ENCODE measurements around the gene RHBDD3.

DNA sequence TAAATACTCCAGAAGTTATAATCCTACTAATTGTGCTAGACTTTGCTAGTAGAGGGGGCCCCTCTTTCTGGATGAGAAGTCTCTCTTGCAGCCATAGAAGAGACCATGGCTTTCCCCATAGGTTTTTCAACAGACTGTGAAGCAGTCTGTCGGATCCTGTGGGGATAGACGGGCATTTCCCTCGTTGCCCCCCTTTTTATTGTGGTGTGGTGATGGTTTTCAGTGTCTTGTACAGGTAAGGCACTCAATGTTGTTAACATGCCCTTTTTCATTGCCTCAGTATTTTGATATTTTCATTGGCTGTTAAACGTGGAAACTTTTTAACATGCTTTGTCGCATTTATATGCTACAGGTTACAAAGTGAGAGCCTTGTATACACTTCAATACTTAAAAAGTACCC lies 22.3 kb upstream of the RHBDD3 start:
- TF ChIP-seq, protein P1, sequence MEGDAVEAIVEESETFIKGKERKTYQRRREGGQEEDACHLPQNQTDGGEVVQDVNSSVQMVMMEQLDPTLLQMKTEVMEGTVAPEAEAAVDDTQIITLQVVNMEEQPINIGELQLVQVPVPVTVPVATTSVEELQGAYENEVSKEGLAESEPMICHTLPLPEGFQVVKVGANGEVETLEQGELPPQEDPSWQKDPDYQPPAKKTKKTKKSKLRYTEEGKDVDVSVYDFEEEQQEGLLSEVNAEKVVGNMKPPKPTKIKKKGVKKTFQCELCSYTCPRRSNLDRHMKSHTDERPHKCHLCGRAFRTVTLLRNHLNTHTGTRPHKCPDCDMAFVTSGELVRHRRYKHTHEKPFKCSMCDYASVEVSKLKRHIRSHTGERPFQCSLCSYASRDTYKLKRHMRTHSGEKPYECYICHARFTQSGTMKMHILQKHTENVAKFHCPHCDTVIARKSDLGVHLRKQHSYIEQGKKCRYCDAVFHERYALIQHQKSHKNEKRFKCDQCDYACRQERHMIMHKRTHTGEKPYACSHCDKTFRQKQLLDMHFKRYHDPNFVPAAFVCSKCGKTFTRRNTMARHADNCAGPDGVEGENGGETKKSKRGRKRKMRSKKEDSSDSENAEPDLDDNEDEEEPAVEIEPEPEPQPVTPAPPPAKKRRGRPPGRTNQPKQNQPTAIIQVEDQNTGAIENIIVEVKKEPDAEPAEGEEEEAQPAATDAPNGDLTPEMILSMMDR (IDR thresholded peaks at IDR 0.05) = no peak
- no peak for TF ChIP-seq POLR2A (IDR thresholded peaks at IDR 0.05)
